HCT116 (cell line): ENCODE measurements around the gene SPOCD1.

Source experiments
- CTCF ChIP-seq, 3 experiments: fragments of 200-600 bp in 1 of 3; sonication (generic) in 1 of 3; IDR thresholded peaks in 2 of 3; conservative IDR thresholded peaks in 1 of 3; 2 replicates each; pipeline ENCODE4 v1.5.1; 2012 to 2017; ENCODE audit warnings: low read depth in 2 of 3, low read length in 2 of 3, antibody characterized with exemption in 1 of 3, borderline replicate concordance in 1 of 3, control low read depth in 1 of 3, mild to moderate bottlenecking in 1 of 3, mixed read lengths in 1 of 3, mixed run types in 1 of 3, moderate library complexity in 1 of 3; ENCODE audit not compliant: insufficient read depth in 1 of 3
- EZH2 ChIP-seq: fragments of 200-600 bp; sonication (generic); IDR thresholded peaks from 2 replicates; pipeline ENCODE4 v1.6.1; 2017; ENCODE audit warnings: antibody characterized with exemption, mixed run types
- JUND ChIP-seq: IDR thresholded peaks from 2 replicates; pipeline ENCODE4 v1.6.1; 2012
- POLR2A ChIP-seq: IDR thresholded peaks from 2 replicates; pipeline ENCODE4 v1.7.0; 2011; ENCODE audit warnings: borderline replicate concordance; ENCODE audit not compliant: insufficient read depth, insufficient read length; ENCODE audit errors: extremely low read depth
- POLR2AphosphoS5 ChIP-seq: IDR thresholded peaks from 2 replicates; pipeline ENCODE4 v1.6.1; 2011; ENCODE audit warnings: mild to moderate bottlenecking, low read depth, low read length, moderate library complexity
- REST ChIP-seq: IDR thresholded peaks from 2 replicates; pipeline ENCODE4 v1.6.1; 2012; ENCODE audit warnings: low read depth
- SIN3A ChIP-seq: IDR thresholded peaks from 2 replicates; pipeline ENCODE4 v1.6.1; 2012; ENCODE audit warnings: low read depth
- SP1 ChIP-seq: IDR thresholded peaks from 2 replicates; pipeline ENCODE4 v1.6.1; 2012; ENCODE audit warnings: low read depth
- ZFX ChIP-seq: fragments of 450-650 bp; IDR thresholded peaks from 2 replicates; pipeline ENCODE4 v1.6.1; 2017

GRCh38 chr1:31778763-31779488, 36.9 kb downstream of the SPOCD1 start:
- TF ChIP-seq CTCF (IDR thresholded peaks at IDR 0.05 in 2 of 3, conservative IDR thresholded peaks at IDR 0.05 in 1 of 3; ENCODE audit: borderline replicate concordance in 1 of 3, insufficient read depth in 1 of 3, low read depth in 2 of 3, low read length in 2 of 3) (no peak; a peak in 1 of 6 replicates), JUND (no peak), EZH2 (no peak), ZFX (no peak), POLR2A (no peak), SP1 (no peak), POLR2AphosphoS5 (no peak), REST (no peak), SIN3A (no peak)
